H1 (cell line): ENCODE measurements around the gene GREB1L.

Experiments
- CBX5 ChIP-seq: fragments of 300-800, 300-1000 bp; sonication (generic); IDR thresholded peaks from 2 replicates; pipeline ENCODE4 v1.7.1; 2016; ENCODE audit warnings: antibody characterized with exemption, low read length, low read depth
- CHD1 ChIP-seq: IDR thresholded peaks from 2 replicates; pipeline ENCODE4 v1.6.1; 2012; ENCODE audit warnings: low read depth, low read length, improper control_type of control experiment
- EP300 ChIP-seq, 2 experiments: IDR thresholded peaks; 1 replicate in 1 of 2; 2 replicates in 1 of 2; pipeline ENCODE4 v1.6.1; 2011 to 2012; ENCODE audit warnings: low read depth in 2 of 2, low read length in 2 of 2, mild to moderate bottlenecking in 2 of 2, borderline replicate concordance in 1 of 2, inconsistent platforms in 1 of 2, moderate library complexity in 1 of 2
- HDAC6 ChIP-seq: IDR thresholded peaks from one replicate; pipeline ENCODE4 v1.7.1; 2012; ENCODE audit warnings: low read depth, mild to moderate bottlenecking, inconsistent platforms, low read length, moderate library complexity
- NANOG ChIP-seq: IDR thresholded peaks from 2 replicates; pipeline ENCODE4 v1.6.1; 2011; ENCODE audit warnings: low read length, low read depth, mild to moderate bottlenecking, inconsistent platforms; ENCODE audit not compliant: insufficient read depth, poor library complexity, severe bottlenecking
- POLR2AphosphoS5 ChIP-seq: IDR thresholded peaks from 2 replicates; pipeline ENCODE4 v1.6.1; 2011; ENCODE audit warnings: low read depth, low read length
- POU5F1 ChIP-seq: IDR thresholded peaks from 2 replicates; pipeline ENCODE4 v1.6.1; 2011; ENCODE audit warnings: low read depth, mild to moderate bottlenecking, low read length, moderate library complexity
- TAF7 ChIP-seq: optimal IDR thresholded peaks from 2 replicates; pipeline ENCODE3; 2011; ENCODE audit warnings: low read depth, mild to moderate bottlenecking, inconsistent platforms, low read length, moderate library complexity, borderline replicate concordance
- YY1 ChIP-seq: IDR thresholded peaks from 2 replicates; pipeline ENCODE4 v1.6.1; 2011; ENCODE audit warnings: low read depth, mild to moderate bottlenecking, low read length
- TF ChIP-seq, protein P1 (sequence below), 3 experiments: IDR thresholded peaks; 1 replicate in 2 of 3; 2 replicates in 1 of 3; pipeline versions ENCODE4 v1.5.1 to v1.6.1; 2011; ENCODE audit warnings: low read length in 3 of 3, mild to moderate bottlenecking in 3 of 3, inconsistent platforms in 2 of 3, low read depth in 1 of 3, moderate library complexity in 1 of 3; ENCODE audit not compliant: insufficient read depth in 1 of 3; ENCODE audit errors: control extremely low read depth in 1 of 3
- TF ChIP-seq, protein P2 (sequence below): IDR thresholded peaks from 2 replicates; pipeline ENCODE4 v1.6.1; 2011; ENCODE audit warnings: low read depth, mild to moderate bottlenecking, low read length; ENCODE audit not compliant: insufficient read depth

DNA sequence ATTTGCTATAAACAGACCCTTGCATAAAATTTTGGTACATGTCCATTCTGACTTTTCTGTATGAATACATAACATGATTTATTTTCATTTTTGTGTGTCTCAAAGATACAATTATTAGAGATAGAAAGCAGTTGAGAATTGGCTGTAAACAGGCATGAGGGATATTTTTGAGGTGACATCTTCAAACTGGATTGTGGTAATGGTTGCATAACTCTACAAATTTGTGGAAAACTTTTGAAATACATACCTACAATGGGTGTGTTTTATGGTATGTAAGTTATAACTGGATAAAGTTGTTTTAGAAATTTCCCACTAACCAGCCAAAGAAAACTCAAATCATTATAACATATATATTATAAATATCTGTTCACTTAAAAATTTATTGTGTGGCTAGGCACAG lies 39.6 kb downstream of the GREB1L start:
- TF ChIP-seq YY1 (no peak), EP300 (IDR thresholded peaks at IDR 0.05; ENCODE audit: borderline replicate concordance in 1 of 2, low read depth in 2 of 2, low read length in 2 of 2) (no peak), NANOG (no peak), POLR2AphosphoS5 (no peak), CBX5 (no peak), HDAC6 (no peak), CHD1 (no peak), POU5F1 (no peak), TAF7 (no peak)
- TF ChIP-seq, protein P1, sequence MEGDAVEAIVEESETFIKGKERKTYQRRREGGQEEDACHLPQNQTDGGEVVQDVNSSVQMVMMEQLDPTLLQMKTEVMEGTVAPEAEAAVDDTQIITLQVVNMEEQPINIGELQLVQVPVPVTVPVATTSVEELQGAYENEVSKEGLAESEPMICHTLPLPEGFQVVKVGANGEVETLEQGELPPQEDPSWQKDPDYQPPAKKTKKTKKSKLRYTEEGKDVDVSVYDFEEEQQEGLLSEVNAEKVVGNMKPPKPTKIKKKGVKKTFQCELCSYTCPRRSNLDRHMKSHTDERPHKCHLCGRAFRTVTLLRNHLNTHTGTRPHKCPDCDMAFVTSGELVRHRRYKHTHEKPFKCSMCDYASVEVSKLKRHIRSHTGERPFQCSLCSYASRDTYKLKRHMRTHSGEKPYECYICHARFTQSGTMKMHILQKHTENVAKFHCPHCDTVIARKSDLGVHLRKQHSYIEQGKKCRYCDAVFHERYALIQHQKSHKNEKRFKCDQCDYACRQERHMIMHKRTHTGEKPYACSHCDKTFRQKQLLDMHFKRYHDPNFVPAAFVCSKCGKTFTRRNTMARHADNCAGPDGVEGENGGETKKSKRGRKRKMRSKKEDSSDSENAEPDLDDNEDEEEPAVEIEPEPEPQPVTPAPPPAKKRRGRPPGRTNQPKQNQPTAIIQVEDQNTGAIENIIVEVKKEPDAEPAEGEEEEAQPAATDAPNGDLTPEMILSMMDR (IDR thresholded peaks at IDR 0.05; ENCODE audit: control extremely low read depth in 1 of 3, insufficient read depth in 1 of 3, low read depth in 1 of 3, low read length in 3 of 3) = no peak
- TF ChIP-seq, protein P2, sequence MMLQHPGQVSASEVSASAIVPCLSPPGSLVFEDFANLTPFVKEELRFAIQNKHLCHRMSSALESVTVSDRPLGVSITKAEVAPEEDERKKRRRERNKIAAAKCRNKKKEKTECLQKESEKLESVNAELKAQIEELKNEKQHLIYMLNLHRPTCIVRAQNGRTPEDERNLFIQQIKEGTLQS = no peak
